ENCODE measurements around the gene CMTM5.
"Not testable (repeated sequence)": the region's sequence is repeated elsewhere in the genome, so short reads cannot be mapped to it uniquely, and the experiment has no call there.

The CMTM5 gene

GRCh38 chr14:23398348-23398747 is 21.5 kb downstream of the CMTM5 start:
- no peak for DNase-seq (ENCODE audit: low read depth in 1 of 2, low spot score in 1 of 2)

GRCh38 chr14:23399136-23399535 is 22.3 kb downstream of the CMTM5 start:
- DNase-seq (ENCODE audit: low read depth in 1 of 2, low spot score in 1 of 2): no peak

GRCh38 chr14:23399591-23399990 is 22.7 kb downstream of the CMTM5 start:
- no peak for DNase-seq (ENCODE audit: low read depth in 1 of 2, low spot score in 1 of 2)

- DNase-seq (ENCODE audit: low read depth in 1 of 2, low spot score in 1 of 2): not testable (repeated sequence)
Observed at GRCh38 chr14:23400496-23401149, 23.8 kb downstream of the CMTM5 start.

GRCh38 chr14:23401291-23401690 is 24.4 kb downstream of the CMTM5 start:
- no peak for DNase-seq (ENCODE audit: low read depth in 1 of 2, low spot score in 1 of 2)

- no peak for DNase-seq (ENCODE audit: low read depth in 1 of 2, low spot score in 1 of 2)
Observed at GRCh38 chr14:23402296-23403138, 25.7 kb downstream of the CMTM5 start.

- DNase-seq (ENCODE audit: low read depth in 1 of 2, low spot score in 1 of 2): no peak
Observed at GRCh38 chr14:23403139-23403438, 26.2 kb downstream of the CMTM5 start.

DNA sequence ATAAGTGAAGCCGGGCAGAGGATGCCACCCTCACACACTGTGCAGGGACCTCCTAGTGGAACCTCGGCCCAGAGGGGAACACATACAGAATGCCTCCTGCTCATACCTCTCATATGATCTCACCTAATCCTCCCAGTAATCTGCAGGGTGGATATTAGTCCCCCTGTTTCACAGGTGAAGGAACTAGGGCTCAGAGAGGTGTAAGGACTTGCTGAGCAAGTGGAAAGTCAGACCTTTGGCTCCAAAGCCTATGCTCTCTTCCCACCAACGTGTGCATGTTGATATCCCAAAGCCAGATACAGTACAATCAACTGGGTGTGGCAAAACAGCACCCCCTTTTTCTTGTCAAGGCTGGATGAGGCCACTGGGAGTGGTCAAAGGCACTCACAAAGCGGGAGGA is 27.1 kb downstream of the CMTM5 start:
- DNase-seq (ENCODE audit: low read depth in 1 of 2, low spot score in 1 of 2): no peak

GRCh38 chr14:23404331-23404900 is 27.6 kb downstream of the CMTM5 start:
- DNase-seq (ENCODE audit: low read depth in 1 of 2, low spot score in 1 of 2): no peak

GRCh38 chr14:23405096-23405495 is 28.2 kb downstream of the CMTM5 start:
- DNase-seq (ENCODE audit: low read depth in 1 of 2, low spot score in 1 of 2): no peak

DNA sequence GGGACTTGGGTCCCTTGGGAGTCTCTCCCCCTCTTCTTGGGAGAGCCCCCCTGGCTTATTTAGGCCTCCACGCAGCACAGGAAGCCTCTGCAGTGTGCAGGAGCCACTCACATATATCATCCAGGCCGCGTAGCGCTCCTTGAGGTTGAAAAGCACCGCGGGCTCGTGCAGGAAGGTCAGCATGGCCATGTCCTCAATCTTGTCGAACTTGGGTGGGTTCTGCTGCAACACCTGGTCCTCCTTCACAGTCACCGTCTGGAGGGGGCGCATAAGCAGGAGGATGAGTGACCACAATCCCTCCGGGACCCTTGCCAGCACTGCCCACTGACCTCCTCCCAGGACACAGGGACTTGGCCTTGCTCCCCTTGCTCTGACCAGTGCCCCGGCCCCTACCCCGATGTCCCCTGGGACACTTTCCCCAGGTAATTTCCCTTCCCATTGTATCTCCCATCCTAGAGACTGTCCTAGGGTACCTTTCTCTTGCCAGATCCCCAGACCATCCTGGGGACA is 28.7 kb downstream of the CMTM5 start:
- no peak for DNase-seq (ENCODE audit: low read depth in 1 of 2, low spot score in 1 of 2)

- no peak for DNase-seq (ENCODE audit: low read depth in 1 of 2, low spot score in 1 of 2)
Observed at GRCh38 chr14:23406244-23406643, 29.4 kb downstream of the CMTM5 start.

DNA sequence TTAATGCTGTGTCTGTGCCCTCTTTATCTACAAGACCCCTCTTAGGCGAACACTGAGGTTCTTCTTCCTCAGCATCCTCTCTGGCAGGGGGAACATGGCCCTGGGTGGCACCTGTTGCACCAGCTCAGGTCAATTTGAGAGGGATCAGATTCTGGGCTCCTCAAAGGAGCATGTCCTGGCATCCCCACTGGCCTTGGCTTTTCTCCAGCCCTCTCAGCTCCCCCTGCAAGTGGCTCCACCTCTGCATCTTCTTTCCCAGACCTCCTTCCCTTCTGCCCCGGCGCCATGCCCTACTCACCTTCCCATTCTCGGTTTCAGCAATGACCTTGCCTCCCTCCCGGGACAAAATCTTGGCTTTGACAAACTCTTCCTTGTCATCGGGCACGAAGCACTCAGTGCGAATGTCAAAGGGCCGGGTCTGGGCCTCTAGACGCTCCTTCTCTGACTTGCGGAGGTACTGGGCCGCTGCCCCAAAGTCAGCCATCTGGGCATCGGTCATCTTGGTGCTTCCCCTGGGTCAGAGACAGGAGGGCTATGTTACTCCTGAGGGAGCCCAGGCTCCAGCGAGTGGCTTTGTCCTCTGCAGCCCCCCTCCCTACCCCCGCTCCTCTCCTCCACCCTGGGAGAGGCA is 30.0 kb downstream of the CMTM5 start:
- no peak for DNase-seq (ENCODE audit: low read depth in 1 of 2, low spot score in 1 of 2)

DNA sequence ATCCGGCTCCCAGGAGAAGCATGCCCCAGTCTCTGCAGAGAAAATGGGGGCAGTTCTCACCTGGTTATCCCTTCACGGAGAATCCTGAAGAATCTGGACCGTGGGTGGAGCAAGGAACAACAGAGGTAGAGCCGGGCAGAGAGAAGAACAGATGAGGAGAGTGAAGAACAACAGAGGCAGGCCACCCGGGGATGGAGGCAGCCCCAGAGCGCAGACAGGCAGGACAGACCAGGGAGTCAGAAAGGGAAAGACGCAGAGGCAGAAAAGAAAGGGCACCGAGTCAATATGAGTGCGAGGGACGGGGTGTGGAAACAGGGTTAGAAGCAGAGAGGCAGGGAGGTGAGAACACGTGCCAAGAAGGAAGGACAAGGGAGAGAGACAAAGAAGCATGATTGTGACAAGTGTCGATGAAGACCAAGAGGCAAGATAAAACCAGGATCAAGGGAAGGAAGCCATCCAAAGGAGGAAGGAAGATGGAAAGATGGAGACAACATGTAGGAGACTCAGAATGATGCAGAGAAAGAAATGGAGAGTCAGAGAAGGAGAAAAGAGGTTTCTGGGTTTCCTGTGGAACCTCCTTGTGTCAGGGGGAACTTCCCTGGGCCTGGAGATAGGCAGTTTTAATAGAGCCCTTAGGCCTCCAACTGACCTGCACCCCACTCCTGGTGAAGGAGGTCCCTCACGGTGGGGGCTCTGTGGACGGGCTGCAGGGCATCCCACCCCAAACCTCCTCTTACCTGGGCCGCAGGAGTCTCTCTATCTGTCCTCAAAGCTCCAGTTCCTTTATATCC is 30.9 kb downstream of the CMTM5 start, which contains the start of gene MYH6:
TSS of gene MYH6 (minus strand) at position 758 of the 791 bp plus-strand sequence. CDS start 1,050 bp downstream, outside the sequence.
- DNase-seq (ENCODE audit: low read depth in 1 of 2, low spot score in 1 of 2): no peak

GRCh38 chr14:23408307-23408630 is 31.4 kb downstream of the CMTM5 start:
- DNase-seq (ENCODE audit: low read depth in 1 of 2, low spot score in 1 of 2): no peak

DNA sequence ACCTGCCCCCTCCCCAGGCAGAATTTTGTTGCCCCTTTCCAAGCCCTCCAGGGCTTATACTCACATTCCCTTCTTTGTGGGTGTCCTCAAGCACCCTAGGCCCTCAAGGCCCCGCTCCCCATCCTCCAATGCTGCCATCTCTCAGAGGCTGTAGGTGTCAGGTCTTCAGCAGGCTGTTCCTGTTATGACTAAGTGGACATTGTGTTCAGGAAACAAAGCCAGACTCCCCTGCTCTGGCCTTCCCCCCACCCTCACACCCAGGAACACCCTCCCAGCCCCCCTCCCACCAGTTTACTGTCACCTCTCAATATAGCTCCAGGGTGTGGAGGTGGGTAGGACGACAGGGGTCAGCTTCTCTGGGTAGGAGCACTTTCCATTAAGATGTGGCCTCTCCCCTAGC is 32.6 kb downstream of the CMTM5 start:
- DNase-seq (ENCODE audit: low read depth in 1 of 2, low spot score in 1 of 2): no peak

DNA sequence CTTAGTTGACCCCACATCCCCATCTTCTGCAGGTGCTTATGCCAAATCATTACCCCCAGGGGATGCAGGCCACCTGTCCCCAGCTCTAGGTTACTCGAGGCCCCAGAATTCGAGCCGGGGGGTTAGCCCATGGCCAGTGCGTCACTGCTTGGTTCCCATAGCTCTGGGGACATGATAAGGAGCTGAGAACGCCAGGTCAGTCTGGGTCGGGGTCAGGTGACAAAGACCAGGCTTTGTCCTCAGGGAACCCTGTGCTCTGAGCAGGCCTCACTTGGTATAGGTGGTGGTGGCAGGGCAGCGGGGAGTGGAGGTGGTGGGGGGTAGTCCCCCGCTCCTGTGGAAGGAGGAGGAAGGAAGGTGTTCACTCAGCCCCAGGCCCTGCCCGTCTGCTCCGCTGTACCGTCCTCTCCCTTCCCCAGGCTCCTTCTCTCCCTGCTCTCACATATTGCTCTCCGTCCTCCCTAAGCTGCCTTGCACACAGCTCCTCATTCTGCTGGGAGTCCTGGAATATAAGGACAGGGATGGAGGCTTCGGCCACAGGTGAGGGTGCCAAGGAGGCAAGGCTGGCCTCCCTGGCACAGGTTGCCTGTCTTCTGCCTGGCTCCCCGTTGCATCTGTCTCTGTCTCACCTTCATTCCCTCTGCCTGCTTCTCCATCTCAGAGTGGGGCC is 33.3 kb downstream of the CMTM5 start:
- DNase-seq (ENCODE audit: low read depth in 1 of 2, low spot score in 1 of 2): no peak

GRCh38 chr14:23411563-23412525 is 35.0 kb downstream of the CMTM5 start:
- no peak for DNase-seq (ENCODE audit: low read depth in 1 of 2, low spot score in 1 of 2)

- no peak for DNase-seq (ENCODE audit: low read depth in 1 of 2, low spot score in 1 of 2)
Observed at GRCh38 chr14:23413681-23414080, 36.8 kb downstream of the CMTM5 start.

Data from stimulated activated CD4-positive, alpha-beta T cell treated with anti-CD3 and anti-CD28 coated beads, Interleukin-15, amount 100 ng/mL, for 1 hour (primary cell).